HUES64 (cell line): ENCODE results near the gene SLC29A4.
"Not testable (repeated sequence)": the region's sequence is repeated elsewhere in the genome, so short reads cannot be mapped to it uniquely, and the experiment has no call there.

ENCODE experiments used
- H3K27ac ChIP-seq: 2 replicates; pipeline ENCODE4 v1.7.0; 2013; ENCODE audit warnings: low read depth, low read length, inconsistent platforms
- H3K27me3 ChIP-seq: 2 replicates; pipeline ENCODE4 v1.6.1; 2013; ENCODE audit warnings: mild to moderate bottlenecking, low read length; ENCODE audit not compliant: insufficient read depth
- H3K36me3 ChIP-seq: 2 replicates; pipeline ENCODE4 v1.6.1; 2013; ENCODE audit warnings: mild to moderate bottlenecking, low read length; ENCODE audit not compliant: insufficient read depth
- H3K4me1 ChIP-seq: 2 replicates; pipeline ENCODE4 v1.6.1; 2013; ENCODE audit warnings: mild to moderate bottlenecking, low read length, moderate library complexity; ENCODE audit not compliant: insufficient read depth
- H3K4me3 ChIP-seq: 2 replicates; pipeline ENCODE4 v1.5.1; 2013; ENCODE audit warnings: mild to moderate bottlenecking, low read length, moderate library complexity
- H3K9ac ChIP-seq: 2 replicates; pipeline ENCODE4 v1.6.1; 2013; ENCODE audit warnings: mild to moderate bottlenecking, low read depth, low read length
- H3K9me3 ChIP-seq: 2 replicates; pipeline ENCODE4 v1.6.1; 2013; ENCODE audit warnings: low read depth, low read length; ENCODE audit not compliant: insufficient read depth
- WGBS: fragments of 150-250, 120-280 bp; methylation state at CpG from one replicate; pipeline ENCODE4 v1.1.7; 2013; ENCODE audit warnings: missing lambda C conversion rate; 5-methylcytosine and 5-hydroxymethylcytosine counted together

SLC29A4 gene

GRCh38 chr7:5275510-5275909, 7.2 kb upstream of the SLC29A4 start:
- H3K9ac ChIP-seq, H3K4me1 ChIP-seq, H3K4me3 ChIP-seq, H3K27ac ChIP-seq, H3K27me3 ChIP-seq, H3K9me3 ChIP-seq, H3K36me3 ChIP-seq: not testable (repeated sequence)
- WGBS: 81% methylated on average over 10 of the region's 10 CpGs

GRCh38 chr7:5276123-5276522, 6.6 kb upstream of the SLC29A4 start:
- not testable (repeated sequence) for H3K36me3 ChIP-seq, H3K9ac ChIP-seq, H3K4me3 ChIP-seq, H3K27ac ChIP-seq, H3K9me3 ChIP-seq, H3K27me3 ChIP-seq, H3K4me1 ChIP-seq
- 92% methylated on average over 14 of the region's 14 CpGs for WGBS

- H3K27me3 ChIP-seq: peaks cover 4% of the 10 kb centered on the region; the same call in 1 of the 2 replicates
- H3K9me3 ChIP-seq: no peaks in the 10 kb centered on the region
- 91% methylated on average over 15 of the region's 15 CpGs for WGBS
- H3K36me3 ChIP-seq: no peaks in the 10 kb centered on the region
- no peak overlapping the region for H3K9ac ChIP-seq
- no peak overlapping the region for H3K4me3 ChIP-seq
- no peaks in the 10 kb centered on the region for H3K4me1 ChIP-seq
- H3K27ac ChIP-seq: no peak overlapping the region
These were observed 6.1 kb upstream of the SLC29A4 start for GRCh38 chr7:5276611-5277010.

GRCh38 chr7:5278766-5279165, 4.0 kb upstream of the SLC29A4 start:
- Histone ChIP-seq H3K4me3 (no peak overlapping the region), H3K36me3 (no peaks in the 10 kb centered on the region), H3K27me3 (peaks cover 8% of the 10 kb centered on the region), H3K9ac (no peak overlapping the region), H3K27ac (no peak overlapping the region), H3K4me1 (no peaks in the 10 kb centered on the region), H3K9me3 (no peaks in the 10 kb centered on the region)
- 90% methylated on average over 7 of the region's 7 CpGs for WGBS

GRCh38 chr7:5279734-5280133, 3.0 kb upstream of the SLC29A4 start:
- H3K9ac ChIP-seq: no peak overlapping the region
- no peaks in the 10 kb centered on the region for H3K36me3 ChIP-seq
- H3K27ac ChIP-seq: no peak overlapping the region
- H3K9me3 ChIP-seq: no peaks in the 10 kb centered on the region
- H3K27me3 ChIP-seq: peaks cover 16% of the 10 kb centered on the region
- 63% methylated on average over 4 of the region's 4 CpGs for WGBS
- no peak overlapping the region for H3K4me3 ChIP-seq
- no peaks in the 10 kb centered on the region for H3K4me1 ChIP-seq

GRCh38 chr7:5281598-5282500, 894 bp upstream of the SLC29A4 start:
- not testable (repeated sequence) for H3K9me3 ChIP-seq, H3K4me3 ChIP-seq, H3K4me1 ChIP-seq, H3K27ac ChIP-seq, H3K9ac ChIP-seq, H3K36me3 ChIP-seq
- WGBS: 35% methylated on average over 19 of the region's 19 CpGs
- H3K27me3 ChIP-seq: peaks cover 17% of the 10 kb centered on the region

- H3K4me1 ChIP-seq: no peaks in the 10 kb centered on the region
- peaks cover 17% of the 10 kb centered on the region for H3K27me3 ChIP-seq
- H3K9ac ChIP-seq: no peak overlapping the region
- H3K4me3 ChIP-seq: peak overlapping the region; percentile 61
- WGBS: 8% methylated on average over 44 of the region's 46 CpGs
- H3K27ac ChIP-seq: no peak overlapping the region
- no peaks in the 10 kb centered on the region for H3K9me3 ChIP-seq
- H3K36me3 ChIP-seq: no peaks in the 10 kb centered on the region
These were observed 919 bp downstream of the SLC29A4 start for GRCh38 chr7:5283421-5284303.

GRCh38 chr7:5284304-5285281, 1.9 kb downstream of the SLC29A4 start:
- Histone ChIP-seq H3K27me3 (peaks cover 17% of the 10 kb centered on the region), H3K36me3 (no peaks in the 10 kb centered on the region), H3K27ac (no peak overlapping the region), H3K4me1 (no peaks in the 10 kb centered on the region), H3K4me3 (no peak overlapping the region), H3K9me3 (no peaks in the 10 kb centered on the region), H3K9ac (no peak overlapping the region)
- WGBS: 54% methylated on average over 23 of the region's 24 CpGs

- Histone ChIP-seq H3K27me3 (peaks cover 13% of the 10 kb centered on the region), H3K9ac (no peak overlapping the region), H3K4me3 (no peak overlapping the region), H3K9me3 (no peaks in the 10 kb centered on the region), H3K27ac (no peak overlapping the region), H3K4me1 (no peaks in the 10 kb centered on the region), H3K36me3 (no peaks in the 10 kb centered on the region)
- WGBS: 83% methylated on average over 9 of the region's 9 CpGs
These were observed 4.2 kb downstream of the SLC29A4 start for GRCh38 chr7:5286933-5287332.

- 92% methylated on average over 5 of the region's 5 CpGs for WGBS
- not testable (repeated sequence) for H3K4me1 ChIP-seq, H3K4me3 ChIP-seq, H3K36me3 ChIP-seq, H3K27ac ChIP-seq, H3K9ac ChIP-seq, H3K9me3 ChIP-seq
- H3K27me3 ChIP-seq: peaks cover 13% of the 10 kb centered on the region
These were observed 4.6 kb downstream of the SLC29A4 start for GRCh38 chr7:5287373-5287772.
